H9 (cell line): ENCODE measurements around the gene SORBS1. TPM values are rescaled to one million over a fixed set of nuclear protein-coding genes. Genes with fewer than 3 reads are reported as not detected.

ENCODE experiments used
- DNase-seq: peaks from one replicate; pipeline ENCODE4 v3.0.0-alpha.2; 2017
- H2AFZ ChIP-seq: one replicate; pipeline ENCODE4 v1.6.1; 2013; ENCODE audit warnings: mild to moderate bottlenecking, low read length, control low read depth, moderate library complexity
- H2AK5ac ChIP-seq: 2 replicates; pipeline ENCODE4 v1.6.1; 2013; ENCODE audit warnings: low read length, control low read depth, mixed read lengths; ENCODE audit not compliant: insufficient read length
- H2BK120ac ChIP-seq: one replicate; pipeline ENCODE4 v1.6.1; 2013; ENCODE audit warnings: low read depth, mild to moderate bottlenecking, low read length, control low read depth, inconsistent platforms; ENCODE audit not compliant: poor library complexity, severe bottlenecking
- H2BK12ac ChIP-seq: 2 replicates; pipeline ENCODE4 v1.6.1; 2013; ENCODE audit warnings: low read length, control low read depth, mixed read lengths, low read depth; ENCODE audit not compliant: insufficient read length
- H2BK15ac ChIP-seq: 2 replicates; pipeline ENCODE4 v1.6.1; 2013; ENCODE audit warnings: low read depth, low read length, control low read depth
- H2BK20ac ChIP-seq: one replicate; pipeline ENCODE4 v1.6.1; 2013; ENCODE audit warnings: low read depth, mild to moderate bottlenecking, low read length, control low read depth, inconsistent platforms; ENCODE audit not compliant: poor library complexity, severe bottlenecking
- H2BK5ac ChIP-seq: 2 replicates; pipeline ENCODE4 v1.6.1; 2013; ENCODE audit warnings: low read length, control low read depth, mixed read lengths; ENCODE audit not compliant: insufficient read length
- H3K14ac ChIP-seq: 2 replicates; pipeline ENCODE4 v1.6.1; 2013; ENCODE audit warnings: low read length, control low read depth; ENCODE audit not compliant: insufficient read depth
- H3K18ac ChIP-seq: 2 replicates; pipeline ENCODE4 v1.6.1; 2013; ENCODE audit warnings: low read depth, mild to moderate bottlenecking, mixed read lengths, low read length, control low read depth; ENCODE audit not compliant: insufficient read length
- H3K23ac ChIP-seq: 2 replicates; pipeline ENCODE4 v1.6.1; 2013; ENCODE audit warnings: low read length, control low read depth, mixed read lengths, low read depth; ENCODE audit not compliant: insufficient read length
- H3K23me2 ChIP-seq: 2 replicates; pipeline ENCODE4 v1.6.1; 2013; ENCODE audit warnings: low read depth, mild to moderate bottlenecking, mixed read lengths, low read length, control low read depth; ENCODE audit not compliant: insufficient read length, poor library complexity, severe bottlenecking
- H3K27ac ChIP-seq: 2 replicates; pipeline ENCODE4 v1.5.1; 2013; ENCODE audit warnings: low read length, control low read depth, mixed read lengths, low read depth; ENCODE audit not compliant: insufficient read length
- H3K27me3 ChIP-seq: 2 replicates; pipeline ENCODE4 v1.6.1; 2013; ENCODE audit warnings: low read length, control low read depth, inconsistent platforms; ENCODE audit not compliant: insufficient read depth
- H3K4ac ChIP-seq: 2 replicates; pipeline ENCODE4 v1.6.1; 2013; ENCODE audit warnings: low read depth, mild to moderate bottlenecking, control low read depth, inconsistent platforms, low read length, moderate library complexity
- H3K4me1 ChIP-seq: 2 replicates; pipeline ENCODE4 v1.6.1; 2013; ENCODE audit warnings: low read length, control low read depth, inconsistent platforms; ENCODE audit not compliant: insufficient read depth
- H3K4me2 ChIP-seq: 2 replicates; pipeline ENCODE4 v1.6.1; 2013; ENCODE audit warnings: low read length, control low read depth, mixed read lengths; ENCODE audit not compliant: insufficient read length, insufficient read depth
- H3K56ac ChIP-seq: 2 replicates; pipeline ENCODE4 v1.6.1; 2013; ENCODE audit warnings: low read depth, mild to moderate bottlenecking, mixed read lengths, low read length, control low read depth; ENCODE audit not compliant: insufficient read length
- H3K79me1 ChIP-seq: 2 replicates; pipeline ENCODE4 v1.6.1; 2013; ENCODE audit warnings: low read depth, mild to moderate bottlenecking, moderate library complexity, low read length, control low read depth, inconsistent platforms; ENCODE audit not compliant: insufficient read depth, poor library complexity, severe bottlenecking
- H3K79me2 ChIP-seq: 2 replicates; pipeline ENCODE4 v1.6.1; 2013; ENCODE audit warnings: low read length, control low read depth, inconsistent platforms; ENCODE audit not compliant: insufficient read depth
- H3K9ac ChIP-seq: 2 replicates; pipeline ENCODE4 v1.6.1; 2013; ENCODE audit warnings: low read length, control low read depth, mixed read lengths; ENCODE audit not compliant: insufficient read length; ENCODE audit errors: extremely low read depth
- H3K9me3 ChIP-seq: one replicate; pipeline ENCODE4 v1.6.1; 2013; ENCODE audit warnings: low read depth, low read length, inconsistent platforms; ENCODE audit not compliant: control insufficient read depth
- H3T11ph ChIP-seq: one replicate; pipeline ENCODE4 v1.6.1; 2013; ENCODE audit warnings: mild to moderate bottlenecking, low read length, control low read depth, inconsistent platforms
- H4K20me1 ChIP-seq: one replicate; pipeline ENCODE4 v1.6.1; 2013; ENCODE audit not compliant: control insufficient read depth, insufficient read length, insufficient read depth
- H4K5ac ChIP-seq: 2 replicates; pipeline ENCODE4 v1.6.1; 2013; ENCODE audit warnings: low read depth, mild to moderate bottlenecking, mixed read lengths, low read length, control low read depth; ENCODE audit not compliant: insufficient read length
- H4K8ac ChIP-seq: replicated peaks from 2 replicates; pipeline ENCODE4 v1.6.1; 2013; ENCODE audit warnings: low read length, control low read depth, mixed read lengths, low read depth; ENCODE audit not compliant: insufficient read length
- H4K91ac ChIP-seq: 2 replicates; pipeline ENCODE4 v1.6.1; 2013; ENCODE audit warnings: low read depth, mild to moderate bottlenecking, moderate library complexity, mixed read lengths, low read length, control low read depth; ENCODE audit not compliant: insufficient read length
- H3K27ac Mint-ChIP-seq, 3 experiments: 2 replicates in 2 of 3; 3 replicates in 1 of 3; pipeline ENCODE4 v1.8.0; 2020 to 2021; ENCODE audit warnings: mixed read lengths in 3 of 3, mild to moderate bottlenecking in 1 of 3, moderate library complexity in 1 of 3
- H3K27me3 Mint-ChIP-seq: 2 replicates; pipeline ENCODE4 v1.8.0; 2021; ENCODE audit warnings: low read depth, mild to moderate bottlenecking, moderate library complexity, mixed read lengths
- H3K36me3 Mint-ChIP-seq, 3 experiments: 2 replicates in 2 of 3; 3 replicates in 1 of 3; pipeline ENCODE4 v1.8.0; 2020 to 2021; ENCODE audit warnings: low read depth in 3 of 3, mixed read lengths in 3 of 3; ENCODE audit not compliant: insufficient read depth in 1 of 3
- H3K4me1 Mint-ChIP-seq, 2 experiments: 2 replicates each; pipeline ENCODE4 v1.8.0; 2020; ENCODE audit warnings: mixed read lengths in 2 of 2
- H3K4me3 Mint-ChIP-seq, 2 experiments: 2 replicates in 1 of 2; 3 replicates in 1 of 2; pipeline ENCODE4 v1.8.0; 2020 to 2021; ENCODE audit warnings: mild to moderate bottlenecking in 2 of 2, mixed read lengths in 2 of 2, moderate library complexity in 1 of 2
- H3K9me3 Mint-ChIP-seq, 2 experiments: 2 replicates in 1 of 2; 3 replicates in 1 of 2; pipeline ENCODE4 v1.8.0; 2020; ENCODE audit warnings: mild to moderate bottlenecking in 2 of 2, mixed read lengths in 2 of 2, moderate library complexity in 1 of 2
- CTCF ChIP-seq: fragments of 200-600 bp; sonication (generic); conservative IDR thresholded peaks from 3 replicates; pipeline ENCODE4 v1.8.0; 2021; ENCODE audit warnings: antibody characterized with exemption, mild to moderate bottlenecking
- WGBS: extraction: QIAGEN DNeasy Blood & Tissue Kit; methylation state at CpG from one replicate; pipeline ENCODE4 v1.1.7; 2013; ENCODE audit warnings: missing lambda C conversion rate, low lambda C conversion rate, mixed read lengths; ENCODE audit not compliant: insufficient read length; ENCODE audit errors: extremely low coverage; 5-methylcytosine and 5-hydroxymethylcytosine counted together
- total RNA-seq: library from RNA; stranded (reverse); gene quantifications from 2 replicates; pipeline ENCODE4 v1.2.1, GENCODE V29; 2021

Gene SORBS1
- total RNA-seq, 1 experiment from 2014 or later = 24.3 TPM

GRCh38 chr10:95454940-95455339 is 106.2 kb downstream of the SORBS1 start:
- Histone ChIP-seq H3K56ac (no peak overlapping the region), H4K5ac (no peak overlapping the region), H3T11ph (no peak overlapping the region), H3K79me2 (no peaks in the 10 kb centered on the region), H3K9me3 (no peaks in the 10 kb centered on the region), H3K4ac (no peak overlapping the region), H3K4me1 (peaks cover 5% of the 10 kb centered on the region; the same call in 1 of the 2 replicates), H3K9ac (no peak overlapping the region), H4K91ac (no peak overlapping the region), H3K18ac (no peak overlapping the region), H3K27me3 (no peaks in the 10 kb centered on the region), H2BK5ac (no peak overlapping the region), H3K27ac (no peak overlapping the region), H3K23ac (no peak overlapping the region), H2BK15ac (no peak overlapping the region), H2AK5ac (no peak overlapping the region), H2BK120ac (no peak overlapping the region), H2BK12ac (no peak overlapping the region), H3K4me2 (no peak overlapping the region), H2BK20ac (no peak overlapping the region), H3K14ac (no peak overlapping the region), H4K8ac (no peak overlapping the region), H4K20me1 (no peaks in the 10 kb centered on the region), H2AFZ (no peak overlapping the region), H3K23me2 (no peaks in the 10 kb centered on the region), H3K79me1 (no peaks in the 10 kb centered on the region)
- no peaks in the 10 kb centered on the region for H3K27me3 Mint-ChIP-seq
- no peak overlapping the region for H3K27ac Mint-ChIP-seq
- no peak overlapping the region for H3K4me3 Mint-ChIP-seq
- H3K4me1 Mint-ChIP-seq = peaks cover 11 to 22% of the 10 kb centered on the region in 2 experiments
- WGBS = no CpG with 5 or more reads among the region's 4 CpGs
- H3K9me3 Mint-ChIP-seq = no peaks in the 10 kb centered on the region
- H3K36me3 Mint-ChIP-seq = no peaks in the 10 kb centered on the region
- TF ChIP-seq CTCF = no peak
- DNase-seq = no peak
